Astrocyte (in vitro differentiated cells and primary cell): ENCODE data around the gene ABHD2.

Experiments used
- CTCF ChIP-seq: IDR thresholded peaks from 2 replicates; pipeline ENCODE4 v1.5.1; 2011; ENCODE audit warnings: low read depth, mild to moderate bottlenecking, inconsistent platforms, low read length, moderate library complexity; ENCODE audit not compliant: insufficient read depth
- EZH2 ChIP-seq: IDR thresholded peaks from 2 replicates; pipeline ENCODE4 v1.6.1; 2012; ENCODE audit warnings: mild to moderate bottlenecking, low read length, inconsistent platforms; ENCODE audit not compliant: insufficient read depth

GRCh38 chr15:89104172-89104564 lies 15.9 kb downstream of the ABHD2 start:
- TF ChIP-seq EZH2 (no peak), CTCF (no peak)
